Measurements from ENCODE around the gene SPTLC2.

DNA sequence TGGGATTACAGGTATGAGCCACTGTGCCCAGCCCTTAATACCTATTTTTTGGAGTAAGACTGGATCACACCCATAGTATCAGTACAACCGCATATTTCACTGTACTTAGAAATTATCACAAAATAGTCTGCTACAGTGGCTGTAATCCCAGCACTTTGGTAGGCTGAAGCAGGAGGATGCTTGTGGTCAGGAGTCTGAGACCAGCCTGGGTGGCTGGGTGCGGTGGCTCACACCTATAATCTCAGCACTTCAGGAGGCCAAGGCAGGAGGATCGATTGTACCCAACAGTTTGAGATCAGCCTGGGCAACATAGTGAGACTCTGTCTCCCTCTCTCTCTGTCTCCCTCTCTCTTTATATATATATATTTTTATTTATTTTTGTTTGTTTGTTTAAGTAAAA, 5.9 kb downstream of the SPTLC2 start:
- TF ChIP-seq, protein P1, sequence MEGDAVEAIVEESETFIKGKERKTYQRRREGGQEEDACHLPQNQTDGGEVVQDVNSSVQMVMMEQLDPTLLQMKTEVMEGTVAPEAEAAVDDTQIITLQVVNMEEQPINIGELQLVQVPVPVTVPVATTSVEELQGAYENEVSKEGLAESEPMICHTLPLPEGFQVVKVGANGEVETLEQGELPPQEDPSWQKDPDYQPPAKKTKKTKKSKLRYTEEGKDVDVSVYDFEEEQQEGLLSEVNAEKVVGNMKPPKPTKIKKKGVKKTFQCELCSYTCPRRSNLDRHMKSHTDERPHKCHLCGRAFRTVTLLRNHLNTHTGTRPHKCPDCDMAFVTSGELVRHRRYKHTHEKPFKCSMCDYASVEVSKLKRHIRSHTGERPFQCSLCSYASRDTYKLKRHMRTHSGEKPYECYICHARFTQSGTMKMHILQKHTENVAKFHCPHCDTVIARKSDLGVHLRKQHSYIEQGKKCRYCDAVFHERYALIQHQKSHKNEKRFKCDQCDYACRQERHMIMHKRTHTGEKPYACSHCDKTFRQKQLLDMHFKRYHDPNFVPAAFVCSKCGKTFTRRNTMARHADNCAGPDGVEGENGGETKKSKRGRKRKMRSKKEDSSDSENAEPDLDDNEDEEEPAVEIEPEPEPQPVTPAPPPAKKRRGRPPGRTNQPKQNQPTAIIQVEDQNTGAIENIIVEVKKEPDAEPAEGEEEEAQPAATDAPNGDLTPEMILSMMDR (IDR thresholded peaks at IDR 0.05; ENCODE audit: poor library complexity): no peak
- TF ChIP-seq EZH2 (IDR thresholded peaks at IDR 0.05; ENCODE audit: borderline replicate concordance): no peak
- TF ChIP-seq EZH2phosphoT487 (IDR thresholded peaks at IDR 0.05; ENCODE audit: low read depth, severe bottlenecking, unreplicated experiment): no peak
